PC-9 (cell line): ENCODE results near the gene FOXM1.

Experiments
- EZH2 ChIP-seq: fragments of 200-600 bp; sonication (generic); IDR thresholded peaks from 2 replicates; pipeline ENCODE4 v1.8.0; 2017; ENCODE audit warnings: antibody characterized with exemption, low read depth
- TF ChIP-seq, protein P1 (sequence below): fragments of 200-600 bp; sonication (generic); conservative IDR thresholded peaks from 2 replicates; pipeline ENCODE4 v1.6.1; 2017; ENCODE audit warnings: mixed run types, antibody characterized with exemption, mild to moderate bottlenecking, moderate library complexity

DNA sequence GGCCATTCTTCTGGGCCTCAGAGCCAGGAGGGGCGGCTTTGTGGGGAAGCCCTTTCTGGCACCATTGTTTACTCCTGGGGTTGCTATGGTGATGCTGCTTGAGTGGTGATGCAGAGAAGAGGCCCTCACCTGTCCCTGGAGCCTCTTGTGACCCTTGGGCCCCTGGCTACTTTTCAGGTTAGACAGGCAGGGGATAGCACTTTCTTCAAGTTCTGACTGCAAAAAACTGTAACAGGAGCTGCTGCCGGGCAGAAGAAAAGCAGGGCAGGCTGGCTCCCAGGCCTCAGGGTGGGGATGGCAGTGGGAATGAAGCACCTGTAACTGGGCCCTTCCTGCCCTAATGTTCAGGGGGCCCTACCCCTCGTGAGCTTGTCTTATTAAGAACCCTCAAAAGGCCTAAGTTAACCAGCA lies 19.9 kb downstream of the FOXM1 start, which contains the start of gene TEX52:
- TF ChIP-seq EZH2 = no peak
- TF ChIP-seq, protein P1, sequence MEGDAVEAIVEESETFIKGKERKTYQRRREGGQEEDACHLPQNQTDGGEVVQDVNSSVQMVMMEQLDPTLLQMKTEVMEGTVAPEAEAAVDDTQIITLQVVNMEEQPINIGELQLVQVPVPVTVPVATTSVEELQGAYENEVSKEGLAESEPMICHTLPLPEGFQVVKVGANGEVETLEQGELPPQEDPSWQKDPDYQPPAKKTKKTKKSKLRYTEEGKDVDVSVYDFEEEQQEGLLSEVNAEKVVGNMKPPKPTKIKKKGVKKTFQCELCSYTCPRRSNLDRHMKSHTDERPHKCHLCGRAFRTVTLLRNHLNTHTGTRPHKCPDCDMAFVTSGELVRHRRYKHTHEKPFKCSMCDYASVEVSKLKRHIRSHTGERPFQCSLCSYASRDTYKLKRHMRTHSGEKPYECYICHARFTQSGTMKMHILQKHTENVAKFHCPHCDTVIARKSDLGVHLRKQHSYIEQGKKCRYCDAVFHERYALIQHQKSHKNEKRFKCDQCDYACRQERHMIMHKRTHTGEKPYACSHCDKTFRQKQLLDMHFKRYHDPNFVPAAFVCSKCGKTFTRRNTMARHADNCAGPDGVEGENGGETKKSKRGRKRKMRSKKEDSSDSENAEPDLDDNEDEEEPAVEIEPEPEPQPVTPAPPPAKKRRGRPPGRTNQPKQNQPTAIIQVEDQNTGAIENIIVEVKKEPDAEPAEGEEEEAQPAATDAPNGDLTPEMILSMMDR = no peak
